GM21447 (cell line): Measurements from ENCODE around the gene NOL12.
"Not testable (repeated sequence)": the region's sequence is repeated elsewhere in the genome, so short reads cannot be mapped to it uniquely, and the experiment has no call there.

Experiments used
- ATAC-seq: cut with Tn5 transposase; IDR thresholded peaks from one replicate; pipeline ENCODE4 v1.9.1; 2021; ENCODE audit not compliant: unreplicated experiment

NOL12 gene

DNA sequence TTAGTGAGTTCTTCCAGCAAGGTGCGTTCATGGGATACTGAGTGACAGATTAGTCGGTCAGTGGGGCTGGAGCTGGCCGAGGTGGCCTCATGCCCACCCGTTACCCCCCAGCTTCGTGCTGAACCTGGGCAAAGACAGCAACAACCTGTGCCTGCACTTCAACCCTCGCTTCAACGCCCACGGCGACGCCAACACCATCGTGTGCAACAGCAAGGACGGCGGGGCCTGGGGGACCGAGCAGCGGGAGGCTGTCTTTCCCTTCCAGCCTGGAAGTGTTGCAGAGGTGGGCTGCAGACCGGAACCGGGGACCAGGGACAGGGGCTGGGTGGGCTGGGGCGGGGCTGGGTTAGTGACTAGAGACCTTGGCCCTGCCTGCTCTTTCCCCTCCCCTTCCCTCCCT is 7.8 kb upstream of the NOL12 start:
- no peak for ATAC-seq

DNA sequence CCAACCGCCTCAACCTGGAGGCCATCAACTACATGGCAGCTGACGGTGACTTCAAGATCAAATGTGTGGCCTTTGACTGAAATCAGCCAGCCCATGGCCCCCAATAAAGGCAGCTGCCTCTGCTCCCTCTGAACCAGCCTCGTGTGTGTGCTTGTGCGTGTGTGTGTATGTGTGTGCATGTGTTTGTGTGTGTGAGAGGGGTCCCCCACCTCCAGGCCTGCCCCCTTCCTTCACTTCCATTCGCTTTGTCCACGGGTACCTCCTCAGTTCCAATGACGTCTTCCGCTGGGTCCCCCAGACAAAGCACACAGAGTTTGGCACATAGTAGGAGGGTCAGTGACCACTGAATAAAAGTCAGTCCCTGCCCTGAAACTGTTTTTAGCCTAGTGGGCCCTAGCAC is 6.5 kb upstream of the NOL12 start:
- ATAC-seq = no peak

DNA sequence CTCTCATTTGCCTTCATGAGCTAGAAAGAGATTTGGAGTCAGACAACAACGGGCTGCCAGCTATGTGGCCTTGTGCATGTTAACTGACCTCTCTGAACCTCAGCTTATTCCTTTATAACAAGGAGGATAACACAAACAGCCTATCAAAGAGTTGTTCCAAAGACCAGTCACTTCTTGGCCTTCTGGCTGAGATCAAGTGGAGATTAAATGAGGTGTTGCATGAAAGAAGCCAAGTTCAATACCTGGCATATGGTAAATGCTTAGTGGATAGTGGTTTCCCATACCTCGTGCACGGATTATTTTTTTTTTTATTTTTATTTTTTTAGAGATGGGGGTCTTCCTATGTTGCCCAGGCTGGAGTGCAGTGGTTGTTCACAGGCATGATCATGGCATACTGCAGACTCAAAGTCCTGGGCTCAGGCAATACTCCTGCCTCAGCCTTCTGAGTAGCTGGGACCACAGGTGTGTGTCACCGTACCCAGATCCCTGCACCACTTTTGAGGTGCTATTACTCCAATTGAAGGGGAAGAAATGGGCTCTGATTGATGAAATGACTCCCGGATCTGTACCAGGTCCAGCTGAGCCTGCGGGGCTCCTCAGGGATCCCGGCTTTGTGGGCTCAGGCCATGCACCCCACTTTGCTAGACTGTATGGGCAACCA is 5.8 kb upstream of the NOL12 start:
- no peak for ATAC-seq

DNA sequence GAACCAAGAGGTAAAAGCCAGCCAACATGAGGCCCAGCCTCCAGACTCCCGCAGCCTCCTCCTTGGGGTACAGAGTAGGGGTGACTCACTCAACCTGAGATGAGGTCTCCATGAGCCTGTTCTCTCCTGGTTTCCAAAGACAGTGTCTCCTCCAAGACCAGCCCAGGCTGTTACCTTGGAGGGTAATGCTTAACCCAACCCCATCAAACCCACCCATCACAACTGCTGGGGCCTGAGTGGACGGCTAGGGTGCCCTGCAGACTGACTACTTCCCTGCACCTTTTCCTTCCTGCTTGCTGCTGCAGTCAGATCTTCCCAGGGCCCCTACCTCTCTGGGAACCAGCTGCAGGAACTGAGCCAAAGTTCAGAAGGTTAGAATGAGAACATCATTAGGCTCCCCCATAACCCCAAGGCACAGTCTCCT is 5.1 kb upstream of the NOL12 start:
- ATAC-seq = no peak

DNA sequence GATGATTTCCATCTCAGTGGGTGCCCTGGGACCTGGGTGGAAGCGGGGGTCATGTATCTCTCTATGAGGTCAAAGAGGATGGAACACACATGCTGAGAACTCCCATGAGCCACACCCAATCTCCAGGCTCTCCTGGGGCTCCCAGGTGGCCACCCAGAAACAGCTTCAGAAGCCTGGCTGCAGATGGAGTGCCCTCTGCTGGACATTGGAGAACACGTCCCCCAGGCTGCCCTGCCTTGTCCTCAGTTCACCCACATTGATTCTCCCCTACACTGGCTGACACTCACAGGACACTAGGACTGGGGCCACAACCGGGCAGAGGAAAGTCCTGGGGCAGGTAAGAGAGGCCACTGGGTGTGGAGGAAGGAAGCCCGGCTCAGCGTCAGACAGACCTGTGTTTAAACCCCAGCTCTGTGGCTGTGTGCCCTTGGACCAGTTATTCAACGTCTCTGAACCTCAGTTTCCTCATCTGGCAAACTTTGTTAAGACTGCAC is 4.5 kb upstream of the NOL12 start:
- ATAC-seq = no peak

DNA sequence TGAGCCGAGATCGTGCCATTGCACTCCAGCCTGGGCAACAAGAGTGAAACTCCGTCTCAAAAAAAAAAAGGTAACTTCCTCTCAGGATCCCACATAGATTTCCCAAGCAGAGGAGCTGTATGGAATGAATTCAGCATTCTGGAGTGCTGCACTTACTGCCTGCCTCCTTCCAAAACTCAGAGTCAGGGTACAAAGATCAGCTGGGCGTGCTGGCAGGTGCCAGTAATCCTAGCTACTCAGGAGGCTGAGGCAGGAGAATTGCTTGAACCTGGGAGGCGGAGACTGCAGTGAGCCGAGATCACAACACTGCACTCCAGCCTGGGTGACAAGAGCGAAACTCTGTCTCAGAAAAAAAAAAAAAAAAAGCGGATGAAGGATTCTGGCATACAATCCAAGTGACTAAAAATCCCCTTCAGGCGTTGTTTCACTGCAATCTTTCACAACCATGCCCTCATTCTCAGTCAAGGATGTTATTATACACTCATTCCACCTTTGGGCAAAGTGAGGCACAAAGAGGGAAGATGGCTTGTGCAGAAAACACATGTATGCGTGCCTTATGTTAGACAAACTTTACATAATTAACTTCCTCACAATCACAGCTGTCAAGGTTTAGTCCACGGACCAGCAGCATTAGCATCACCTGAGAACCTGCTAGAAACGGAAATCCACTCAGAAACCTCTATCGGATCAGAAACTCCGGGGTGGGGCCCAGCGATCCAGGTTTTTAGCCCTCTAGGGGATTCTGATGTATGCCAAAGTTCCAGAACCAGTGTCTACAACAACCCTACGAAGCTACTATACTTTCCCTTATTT is 1.1 kb upstream of the NOL12 start:
- no peak for ATAC-seq

DNA sequence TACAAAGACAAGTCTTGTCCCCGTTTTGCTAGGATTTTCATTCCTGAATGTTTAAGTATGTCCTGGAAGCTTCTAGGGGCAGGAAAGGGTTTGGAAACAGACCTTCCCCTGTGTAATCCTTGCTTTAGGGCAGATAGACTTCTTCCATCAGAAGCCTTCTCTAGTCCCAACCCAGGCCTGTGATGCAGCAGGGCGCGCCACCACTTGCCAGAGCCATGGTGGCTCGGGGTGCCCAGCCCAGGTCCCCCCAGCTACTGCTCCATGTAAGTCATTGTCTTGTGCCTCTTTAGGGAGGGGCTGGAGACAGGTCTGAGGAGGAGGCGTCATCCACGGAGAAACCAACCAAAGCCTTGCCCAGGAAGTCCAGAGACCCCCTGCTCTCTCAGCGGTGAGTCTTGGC is 4.3 kb downstream of the NOL12 start:
- ATAC-seq = no peak

DNA sequence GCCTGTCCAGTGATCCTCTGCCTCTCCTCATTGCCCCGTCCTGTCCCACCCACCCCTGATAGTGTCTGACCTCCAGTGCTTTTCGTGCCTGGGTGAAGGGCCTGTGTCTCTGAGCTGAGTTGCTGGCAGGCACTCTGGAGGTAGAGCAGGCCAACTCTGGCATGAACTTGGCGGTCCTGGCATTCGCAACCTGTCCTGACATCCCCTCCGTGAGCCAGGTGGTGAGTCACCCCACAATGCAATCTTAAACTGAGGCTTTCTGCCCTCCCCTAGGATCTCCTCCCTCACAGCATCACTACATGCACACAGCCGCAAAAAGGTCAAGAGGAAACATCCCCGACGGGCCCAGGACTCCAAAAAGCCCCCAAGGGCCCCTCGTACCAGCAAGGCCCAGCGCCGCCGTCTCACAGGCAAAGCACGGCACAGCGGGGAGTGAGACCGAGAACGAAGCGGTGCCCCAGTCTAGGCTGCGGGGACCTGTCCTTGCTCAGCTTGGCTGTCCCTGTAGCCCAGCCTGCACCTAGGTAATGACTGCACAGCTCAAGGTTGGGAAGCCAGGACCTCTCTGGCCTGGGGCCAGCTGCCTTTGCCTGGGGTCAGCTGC is 4.9 kb downstream of the NOL12 start:
- ATAC-seq = no peak

DNA sequence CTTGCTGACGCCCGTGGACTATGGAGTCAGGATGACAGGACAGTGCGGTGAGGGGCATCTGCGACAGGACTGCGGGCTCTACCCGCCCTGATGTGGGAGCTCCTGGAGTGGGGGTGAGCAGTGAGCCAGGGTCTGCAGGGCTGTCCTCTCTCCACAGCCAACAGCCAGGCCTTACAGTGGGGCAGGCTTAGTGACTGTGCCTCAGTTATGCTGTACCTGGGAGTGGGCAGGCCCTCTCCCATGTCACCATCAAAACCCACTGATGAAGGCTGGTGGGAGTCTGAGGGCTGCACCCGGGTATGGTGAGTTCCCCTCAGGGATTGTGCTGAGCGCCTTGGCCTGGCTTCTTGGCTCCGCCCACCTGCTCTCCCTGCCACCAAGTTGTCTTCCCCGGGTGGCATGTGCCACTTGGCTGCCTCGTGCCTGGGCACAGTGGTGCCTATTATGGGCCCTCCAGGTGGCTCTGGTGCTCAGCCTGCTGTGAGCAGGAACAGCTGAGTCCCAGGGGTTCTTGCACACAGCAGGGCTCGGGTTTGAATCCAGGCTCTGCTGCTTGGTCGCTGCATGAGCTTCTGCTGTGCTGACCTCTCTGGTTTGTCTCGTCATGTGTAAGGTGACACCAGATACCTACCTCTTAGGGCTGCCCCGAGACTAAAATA is 6.6 kb downstream of the NOL12 start:
- ATAC-seq = no peak

DNA sequence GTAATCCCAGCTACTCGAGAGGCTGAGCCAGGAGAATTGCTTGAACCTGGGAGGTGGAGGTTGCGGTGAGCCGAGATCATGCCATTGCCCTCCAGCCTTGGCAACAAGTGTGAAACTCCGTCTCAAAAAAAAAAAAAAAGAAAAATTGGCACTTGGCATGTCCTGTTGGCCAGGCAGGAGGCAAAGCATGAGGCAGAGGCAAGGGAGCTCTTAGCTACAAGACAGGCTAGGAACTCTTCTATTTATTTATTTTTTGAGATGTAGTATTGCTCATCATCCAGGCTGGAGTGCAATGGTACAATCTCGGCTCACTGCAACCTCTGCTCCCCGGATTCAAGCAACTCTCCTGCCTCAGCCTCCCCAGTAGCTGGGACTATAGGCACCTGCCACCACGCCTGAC is 8.0 kb downstream of the NOL12 start:
- ATAC-seq = not testable (repeated sequence)

DNA sequence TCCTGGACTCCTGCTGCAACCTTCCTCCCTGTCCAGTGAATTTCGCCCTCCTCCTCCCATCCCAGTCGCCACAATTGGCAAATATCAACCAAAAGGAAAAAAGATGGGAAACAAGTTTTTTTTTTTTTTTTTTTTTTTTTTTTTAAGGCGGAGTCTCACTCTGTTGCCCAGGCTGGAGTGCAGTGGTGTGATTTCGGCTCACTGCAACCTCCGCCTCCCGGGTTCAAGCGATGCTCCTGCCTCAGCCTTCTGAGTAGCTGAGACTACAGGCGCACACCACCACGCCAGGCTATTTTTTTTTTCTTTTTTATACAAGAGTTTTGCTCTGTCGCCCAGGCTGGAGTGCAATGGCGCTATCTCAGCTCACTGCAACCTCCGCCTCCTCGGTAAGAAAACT is 10.1 kb downstream of the NOL12 start:
- ATAC-seq = not testable (repeated sequence)

DNA sequence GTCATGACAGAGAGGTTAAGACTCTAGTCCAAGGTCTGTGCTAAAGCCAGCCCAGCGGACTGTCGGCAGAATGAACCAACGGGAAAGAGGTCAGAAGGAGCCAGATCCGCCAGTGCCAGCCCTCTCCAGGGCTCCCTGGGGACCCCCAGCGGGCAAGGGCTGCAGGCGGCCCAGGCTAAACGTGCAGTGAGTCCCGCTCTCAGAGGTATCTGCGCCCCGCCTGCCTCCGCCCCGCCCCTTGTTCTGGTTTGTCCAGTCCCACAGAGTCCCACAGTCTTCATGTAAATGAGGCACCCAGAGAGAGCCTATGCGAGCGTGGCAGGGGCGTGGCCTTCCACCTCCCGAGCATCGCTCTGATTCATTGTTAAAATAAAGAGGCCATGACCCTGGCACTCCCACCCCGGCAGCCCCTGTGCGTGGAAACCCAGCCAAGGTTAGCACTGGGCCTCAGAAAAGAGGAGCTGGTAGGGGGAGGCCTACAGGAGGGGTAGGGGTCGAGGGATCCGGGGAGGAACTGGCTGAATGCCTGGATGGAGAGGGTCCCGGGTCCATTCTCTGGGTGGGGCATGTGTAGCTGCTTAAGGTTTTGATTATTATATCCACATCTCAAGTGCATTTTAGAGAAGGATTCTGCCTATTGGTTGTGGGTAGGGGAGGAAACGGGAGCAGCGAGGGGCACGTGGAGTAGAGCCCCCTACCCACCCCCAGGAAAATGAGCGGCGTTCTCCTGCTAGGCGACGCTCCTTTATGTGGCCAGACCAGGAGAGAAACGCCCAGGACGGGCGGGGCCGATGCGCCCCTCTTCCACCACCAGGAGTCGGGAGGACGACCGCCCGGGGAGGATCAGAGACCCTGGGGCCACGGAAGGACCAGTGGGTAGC is 10.8 kb downstream of the NOL12 start, which contains the start of gene TRIOBP:
TRIOBP (plus strand) TSS at position 392 of the 881 bp plus-strand sequence. CDS start 4,318 bp downstream, outside the sequence.
- peak; percentile 97 for ATAC-seq

DNA sequence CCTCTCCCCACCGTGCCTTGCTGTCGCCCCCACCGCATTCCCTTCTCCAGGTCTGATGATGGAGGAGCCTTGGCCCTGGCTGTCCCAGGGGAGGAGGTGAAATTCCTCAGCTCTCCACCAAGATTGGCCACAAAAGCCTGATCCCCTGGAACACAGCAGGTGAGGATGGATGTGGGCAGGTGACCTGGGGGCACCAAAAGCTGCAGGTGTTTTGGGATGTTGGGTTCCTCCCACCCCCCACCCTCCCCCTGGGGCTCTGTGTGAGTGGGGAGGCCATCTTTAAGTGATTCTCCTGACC is 11.3 kb downstream of the NOL12 start:
- no peak for ATAC-seq

DNA sequence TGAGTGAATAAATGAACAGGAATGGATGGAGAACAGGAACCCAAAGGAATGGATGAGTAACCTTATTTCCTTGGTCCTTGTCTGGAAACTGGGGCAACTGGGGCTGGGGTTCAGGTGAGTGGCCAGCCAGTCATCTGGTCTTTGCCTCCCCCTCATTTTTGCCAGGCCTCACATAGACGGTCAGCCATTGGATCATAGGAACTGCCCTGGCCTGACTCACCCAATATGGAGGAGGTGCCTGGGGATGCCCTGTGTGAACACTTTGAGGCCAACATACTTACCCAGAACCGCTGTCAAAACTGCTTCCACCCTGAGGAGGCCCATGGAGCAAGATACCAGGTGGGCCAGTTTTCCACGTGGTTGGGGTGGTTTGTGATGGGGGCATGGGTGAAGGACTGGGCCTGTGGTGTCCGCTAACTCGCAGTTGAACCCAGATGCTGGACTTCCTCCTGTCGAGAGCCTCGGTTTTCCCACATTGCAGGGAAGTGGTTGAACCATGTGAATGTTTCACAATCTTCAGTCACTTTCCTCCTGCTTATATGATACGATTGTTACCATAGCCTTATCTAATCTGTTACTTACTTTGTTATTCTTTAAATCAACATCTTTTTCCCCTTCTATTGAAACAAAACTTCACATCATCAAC is 15.1 kb downstream of the NOL12 start:
- no peak for ATAC-seq

DNA sequence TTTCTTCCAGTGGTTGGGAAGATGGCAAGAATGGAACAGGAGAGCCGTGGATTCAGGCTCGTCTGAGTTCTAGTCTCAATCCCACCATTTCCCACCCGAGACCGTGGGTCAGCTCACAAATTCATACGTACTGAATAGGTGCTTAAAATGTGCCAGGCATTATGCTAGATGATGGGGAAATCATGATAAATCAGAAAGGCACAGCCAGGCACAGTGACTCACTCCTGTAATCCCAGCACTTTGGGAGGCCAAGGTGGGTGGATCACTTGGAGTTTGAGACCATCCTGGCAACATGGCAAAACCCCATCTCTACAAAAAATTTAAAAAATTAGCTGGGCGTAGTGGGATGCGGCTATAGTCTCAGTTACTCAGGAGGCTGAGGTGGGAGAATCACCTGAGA is 17.8 kb downstream of the NOL12 start:
- no peak for ATAC-seq

DNA sequence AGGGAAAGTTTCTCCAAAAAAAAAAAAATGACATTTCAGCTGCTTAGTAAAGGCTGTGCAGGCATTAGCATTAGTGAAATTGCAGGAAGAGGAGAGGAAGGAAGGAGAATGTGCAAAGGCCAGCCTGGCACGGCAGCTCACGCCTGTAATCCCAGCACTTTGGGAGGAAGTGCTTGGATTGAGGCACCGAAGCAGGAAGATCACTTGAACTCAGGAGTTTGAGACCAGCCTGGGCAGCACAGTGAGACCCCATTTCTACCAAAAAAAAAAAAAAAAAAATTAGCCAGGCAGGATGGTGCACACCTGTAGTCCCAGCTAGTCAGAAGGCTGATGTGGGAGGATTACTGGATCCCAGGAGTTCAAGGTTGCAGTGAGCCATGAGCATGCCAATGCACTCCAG is 18.5 kb downstream of the NOL12 start:
- ATAC-seq = no peak

DNA sequence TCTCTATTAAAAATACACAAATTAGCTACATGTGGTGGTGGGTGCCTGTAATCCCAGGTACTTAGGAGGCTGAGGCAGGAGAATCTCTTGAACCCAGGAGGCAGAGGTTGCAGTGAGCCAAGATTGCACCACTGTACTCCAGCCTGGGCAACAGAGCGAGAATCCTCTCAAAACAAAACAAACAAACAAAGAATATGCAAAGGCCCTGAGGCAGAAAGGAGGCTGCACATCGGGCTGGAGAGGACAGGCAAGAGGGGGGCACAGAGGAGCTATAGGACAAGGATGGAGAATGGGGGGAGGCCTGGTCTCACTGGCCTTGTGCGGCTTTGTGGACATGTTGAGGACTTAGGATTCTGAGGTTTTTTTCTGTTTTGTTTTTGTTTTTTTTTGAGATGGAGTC is 19.1 kb downstream of the NOL12 start:
- ATAC-seq = no peak

DNA sequence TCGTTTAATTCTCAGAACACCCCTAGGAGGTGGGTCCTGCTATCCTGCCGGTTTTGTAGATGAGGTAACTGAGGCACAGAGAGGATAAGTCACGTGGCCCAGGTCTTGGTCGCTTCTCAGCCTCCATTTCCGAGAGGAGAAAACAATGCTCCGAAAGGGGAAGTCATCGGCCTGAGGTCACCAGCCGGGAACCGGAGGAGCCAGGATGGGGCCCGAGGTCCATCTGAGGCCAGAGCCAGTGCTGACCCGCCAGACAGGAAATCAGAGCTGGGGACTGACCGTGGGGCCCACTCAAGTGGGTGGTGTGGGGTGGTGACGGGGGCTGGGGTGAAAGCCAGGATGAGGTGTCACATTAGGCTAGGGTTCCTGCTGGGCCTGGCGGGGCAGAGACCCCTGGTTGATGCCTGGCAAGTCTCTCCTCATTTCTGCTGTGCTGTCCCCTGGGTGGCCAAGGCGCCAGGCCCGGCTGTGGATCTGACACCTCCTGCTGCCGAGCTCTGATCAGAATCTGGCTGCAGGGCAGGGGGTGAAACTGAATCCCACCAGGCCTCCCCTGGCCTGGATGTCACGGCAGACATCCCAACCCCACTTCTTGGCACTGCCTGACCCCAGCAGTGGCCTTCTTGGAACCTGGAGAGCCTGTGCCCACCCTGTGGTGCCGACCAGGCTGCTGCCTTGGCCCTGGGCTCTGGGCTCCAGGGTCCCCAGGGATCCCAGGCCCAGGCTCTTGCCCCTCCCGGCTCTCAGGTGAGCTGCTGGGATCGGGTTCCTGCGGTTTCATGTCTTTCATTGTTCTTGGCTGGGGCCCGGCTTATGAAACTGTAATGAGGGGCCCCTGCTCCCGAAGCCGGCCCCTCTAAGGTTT is 22.7 kb downstream of the NOL12 start:
- no peak for ATAC-seq

DNA sequence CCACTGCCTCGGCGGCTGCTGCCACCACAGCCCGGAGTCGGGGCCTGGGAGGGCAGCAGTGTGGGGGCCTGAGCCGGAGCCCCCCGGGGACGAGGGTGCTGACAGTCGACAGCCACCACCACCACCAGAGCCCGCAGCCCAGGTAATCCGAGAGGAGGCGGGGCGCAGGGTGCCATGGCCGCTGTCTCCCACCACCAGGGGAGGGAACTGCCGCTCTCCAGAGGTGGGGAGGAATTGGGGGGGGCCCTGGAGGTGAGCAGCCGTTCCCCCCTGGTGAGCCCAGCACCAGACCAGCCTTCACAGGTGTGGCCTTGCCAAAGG is 23.3 kb downstream of the NOL12 start:
- ATAC-seq = no peak
